NCI-H226 (cell line): Measurements from ENCODE around the gene SLMAP.

ENCODE experiments used
- DNase-seq: peaks from one replicate; pipeline ENCODE4 v3.0.0-alpha.2; 2015

SLMAP gene

GRCh38 chr3:57967590-57967989, 211.5 kb downstream of the SLMAP start:
- DNase-seq, result no peak

GRCh38 chr3:57968501-57968900, 212.4 kb downstream of the SLMAP start:
- DNase-seq, result no peak

- DNase-seq, result no peak
Measured at GRCh38 chr3:57971975-57972374, 215.9 kb downstream of the SLMAP start.

GRCh38 chr3:57972531-57973111, 216.5 kb downstream of the SLMAP start:
- DNase-seq, result no peak

GRCh38 chr3:57973715-57974477, 217.8 kb downstream of the SLMAP start:
- DNase-seq, result no peak

- peak; percentile 98 for DNase-seq
Measured at GRCh38 chr3:57974796-57975388, 218.8 kb downstream of the SLMAP start.

GRCh38 chr3:57977818-57978235, 221.7 kb downstream of the SLMAP start:
- DNase-seq, result peak; percentile 43

- no peak for DNase-seq
Measured at GRCh38 chr3:57978316-57978715, 222.2 kb downstream of the SLMAP start.
